Osteocyte (in vitro differentiated cells): ENCODE data around the gene BACH2. TPM values are rescaled to one million over a fixed set of nuclear protein-coding genes. Genes with fewer than 3 reads are reported as not detected.

ENCODE experiments used
- DNase-seq: peaks from one replicate; pipeline ENCODE4 v3.0.0; 2021; ENCODE audit warnings: mixed read lengths; ENCODE audit not compliant: unreplicated experiment; ENCODE audit errors: extremely low spot score
- H3K27ac Mint-ChIP-seq: one replicate; pipeline ENCODE4 v1.8.0; 2021; ENCODE audit warnings: mild to moderate bottlenecking, mixed read lengths; ENCODE audit not compliant: unreplicated experiment
- H3K27me3 Mint-ChIP-seq: one replicate; pipeline ENCODE4 v1.8.0; 2021; ENCODE audit warnings: mixed read lengths; ENCODE audit not compliant: unreplicated experiment
- H3K36me3 Mint-ChIP-seq: one replicate; pipeline ENCODE4 v1.8.0; 2021; ENCODE audit warnings: mixed read lengths; ENCODE audit not compliant: unreplicated experiment
- H3K4me1 Mint-ChIP-seq: one replicate; pipeline ENCODE4 v1.8.0; 2021; ENCODE audit warnings: mixed read lengths; ENCODE audit not compliant: unreplicated experiment
- H3K4me3 Mint-ChIP-seq: one replicate; pipeline ENCODE4 v1.8.0; 2021; ENCODE audit warnings: mild to moderate bottlenecking, moderate library complexity, mixed read lengths; ENCODE audit not compliant: unreplicated experiment
- H3K9me3 Mint-ChIP-seq: one replicate; pipeline ENCODE4 v1.8.0; 2021; ENCODE audit warnings: mixed read lengths; ENCODE audit not compliant: unreplicated experiment
- CTCF ChIP-seq: fragments of 200-600 bp; sonication (generic); IDR thresholded peaks from 2 replicates; pipeline ENCODE4 v1.5.0; 2021; ENCODE audit warnings: antibody characterized with exemption, mild to moderate bottlenecking, moderate library complexity
- total RNA-seq: library from RNA; stranded (reverse); gene quantifications from 2 replicates; pipeline ENCODE4 v1.2.1, GENCODE V29; 2021

The BACH2 gene
- total RNA-seq, 1 donor from 2014 or later, result 1.6 TPM

- no peaks in the 10 kb centered on the region for H3K9me3 Mint-ChIP-seq
- no peak overlapping the region for H3K27ac Mint-ChIP-seq
- peaks cover 20% of the 10 kb centered on the region for H3K27me3 Mint-ChIP-seq
- DNase-seq, result no peak
- H3K4me3 Mint-ChIP-seq, result no peak overlapping the region
- H3K36me3 Mint-ChIP-seq, result no peaks in the 10 kb centered on the region
- no peak for TF ChIP-seq CTCF
- H3K4me1 Mint-ChIP-seq, result no peaks in the 10 kb centered on the region
Observed at GRCh38 chr6:90319979-90320685, 23.5 kb upstream of the BACH2 start.

- no peak for DNase-seq
- Mint-ChIP-seq H3K9me3 (no peaks in the 10 kb centered on the region), H3K27me3 (peaks cover 27% of the 10 kb centered on the region), H3K27ac (no peak overlapping the region), H3K4me1 (no peaks in the 10 kb centered on the region), H3K36me3 (no peaks in the 10 kb centered on the region), H3K4me3 (no peak overlapping the region)
- TF ChIP-seq CTCF, result no peak
Observed at GRCh38 chr6:90319044-90319443, 22.4 kb upstream of the BACH2 start.

GRCh38 chr6:90315986-90316385 lies 19.3 kb upstream of the BACH2 start:
- Mint-ChIP-seq H3K27me3 (peaks cover 44% of the 10 kb centered on the region), H3K36me3 (no peaks in the 10 kb centered on the region), H3K27ac (no peak overlapping the region), H3K9me3 (no peaks in the 10 kb centered on the region), H3K4me1 (no peaks in the 10 kb centered on the region), H3K4me3 (no peak overlapping the region)
- TF ChIP-seq CTCF, result no peak
- no peak for DNase-seq

GRCh38 chr6:90315354-90315950 lies 18.8 kb upstream of the BACH2 start:
- Mint-ChIP-seq H3K9me3 (no peaks in the 10 kb centered on the region), H3K27me3 (peaks cover 42% of the 10 kb centered on the region), H3K4me1 (no peaks in the 10 kb centered on the region), H3K27ac (no peak overlapping the region), H3K4me3 (no peak overlapping the region), H3K36me3 (no peaks in the 10 kb centered on the region)
- DNase-seq, result no peak
- no peak for TF ChIP-seq CTCF

GRCh38 chr6:90314514-90314913 lies 17.9 kb upstream of the BACH2 start:
- H3K27me3 Mint-ChIP-seq, result peaks cover 42% of the 10 kb centered on the region
- no peaks in the 10 kb centered on the region for H3K9me3 Mint-ChIP-seq
- TF ChIP-seq CTCF, result no peak
- H3K27ac Mint-ChIP-seq, result no peak overlapping the region
- no peak overlapping the region for H3K4me3 Mint-ChIP-seq
- H3K4me1 Mint-ChIP-seq, result no peaks in the 10 kb centered on the region
- DNase-seq, result no peak
- H3K36me3 Mint-ChIP-seq, result no peaks in the 10 kb centered on the region
